Cardiac muscle cell (in vitro differentiated cells and primary cell): Measurements from ENCODE around the gene MTMR12. TPM values are rescaled to one million over a fixed set of nuclear protein-coding genes. Genes with fewer than 3 reads are reported as not detected.

Source experiments
- DNase-seq, 2 donors: peaks; one replicate each; pipeline versions ENCODE4 v3.0.0 to v3.0.0-alpha.2; 2010 to 2017; ENCODE audit warnings: low read depth in 1 of 2, low spot score in 1 of 2
- H3K27ac ChIP-seq: fragments of 200-600 bp; sonication (generic); 2 replicates; pipeline ENCODE4 v1.5.1; 2016
- H3K27me3 ChIP-seq: fragments of 200-600 bp; sonication (generic); 2 replicates; pipeline ENCODE4 v1.6.0; 2016; ENCODE audit warnings: control low read depth
- H3K36me3 ChIP-seq: fragments of 200-600 bp; sonication (generic); 2 replicates; pipeline ENCODE4 v1.5.1; 2016; ENCODE audit warnings: control low read depth
- H3K4me1 ChIP-seq: fragments of 200-600 bp; sonication (generic); 2 replicates; pipeline ENCODE4 v1.8.1; 2017; ENCODE audit warnings: low read depth, mild to moderate bottlenecking, mixed run types
- H3K4me3 ChIP-seq: fragments of 200-600 bp; sonication (generic); 2 replicates; pipeline ENCODE4 v1.5.1; 2016; ENCODE audit warnings: mild to moderate bottlenecking
- H3K9me3 ChIP-seq: fragments of 200-600 bp; sonication (generic); 2 replicates; pipeline ENCODE4 v1.5.1; 2017; ENCODE audit warnings: low read depth, mild to moderate bottlenecking, control low read depth
- CTCF ChIP-seq: IDR thresholded peaks from 2 replicates; pipeline ENCODE4 v1.5.1; 2012; ENCODE audit warnings: low read depth, mild to moderate bottlenecking, low read length
- polyA plus RNA-seq: library from polyadenylated mRNA; unstranded; fragments of >200 nt; fragmentation: Nextera tagmentation; extraction: Ambion mirVana; gene quantifications from 2 replicates; pipeline ENCODE4 v1.2.1, GENCODE V29; 2016
- total RNA-seq: library from RNA; depleted of rRNA; stranded (reverse); fragments of >200 nt; gene quantifications from 2 replicates; pipeline ENCODE4 v1.2.3, GENCODE V29; 2016

The MTMR12 gene
- total and polyA plus RNA-seq, 2 experiments from 2014 or later = 11.3 to 11.6 TPM

GRCh38 chr5:32355686-32356085 lies 42.9 kb upstream of the MTMR12 start:
- DNase-seq = peak in 1 of 2 donors; percentile 93
- H3K9me3 ChIP-seq = no peaks in the 10 kb centered on the region
- H3K27ac ChIP-seq = no peak overlapping the region
- no peak overlapping the region for H3K4me3 ChIP-seq
- TF ChIP-seq CTCF = no peak
- H3K36me3 ChIP-seq = peaks cover 36% of the 10 kb centered on the region
- H3K4me1 ChIP-seq = no peaks in the 10 kb centered on the region
- H3K27me3 ChIP-seq = no peaks in the 10 kb centered on the region

GRCh38 chr5:32353420-32353819 lies 40.7 kb upstream of the MTMR12 start:
- DNase-seq = no peak
- no peaks in the 10 kb centered on the region for H3K9me3 ChIP-seq
- H3K27me3 ChIP-seq = no peaks in the 10 kb centered on the region
- H3K36me3 ChIP-seq = peaks cover 26% of the 10 kb centered on the region
- peak overlapping the region; percentile 62 for H3K27ac ChIP-seq
- no peak for TF ChIP-seq CTCF
- no peak overlapping the region for H3K4me3 ChIP-seq
- H3K4me1 ChIP-seq = no peaks in the 10 kb centered on the region

GRCh38 chr5:32352685-32353084 lies 39.9 kb upstream of the MTMR12 start:
- DNase-seq = no peak
- TF ChIP-seq CTCF = no peak
- Histone ChIP-seq H3K4me3 (no peak overlapping the region), H3K27ac (peak overlapping the region; percentile 62), H3K36me3 (peaks cover 26% of the 10 kb centered on the region), H3K4me1 (no peaks in the 10 kb centered on the region), H3K27me3 (no peaks in the 10 kb centered on the region), H3K9me3 (no peaks in the 10 kb centered on the region)

GRCh38 chr5:32346869-32347268 lies 34.1 kb upstream of the MTMR12 start:
- DNase-seq = no peak
- Histone ChIP-seq H3K9me3 (no peaks in the 10 kb centered on the region), H3K27ac (no peak overlapping the region), H3K4me3 (no peak overlapping the region), H3K4me1 (no peaks in the 10 kb centered on the region), H3K27me3 (no peaks in the 10 kb centered on the region), H3K36me3 (no peaks in the 10 kb centered on the region)
- no peak for TF ChIP-seq CTCF

- TF ChIP-seq CTCF = no peak
- Histone ChIP-seq H3K4me3 (no peak overlapping the region), H3K4me1 (no peaks in the 10 kb centered on the region), H3K9me3 (no peaks in the 10 kb centered on the region), H3K27me3 (no peaks in the 10 kb centered on the region), H3K27ac (no peak overlapping the region), H3K36me3 (no peaks in the 10 kb centered on the region)
- no peak for DNase-seq
Measured at GRCh38 chr5:32343058-32343672, 30.4 kb upstream of the MTMR12 start.
